Endothelial cell of umbilical vein (primary cell): Measurements from ENCODE around the gene GPRC5D.

Experiments used
- EZH2 ChIP-seq: IDR thresholded peaks from 2 replicates; pipeline ENCODE4 v1.6.1; 2012; ENCODE audit warnings: borderline replicate concordance, low read depth, mild to moderate bottlenecking, moderate library complexity, low read length, inconsistent platforms; ENCODE audit not compliant: severe bottlenecking
- FOS ChIP-seq: IDR thresholded peaks from 2 replicates; pipeline ENCODE4 v1.6.1; 2011; ENCODE audit warnings: mild to moderate bottlenecking, low read length, moderate library complexity, borderline replicate concordance; ENCODE audit not compliant: insufficient read depth
- GATA2 ChIP-seq: IDR thresholded peaks from 2 replicates; pipeline ENCODE4 v1.7.0; 2011; ENCODE audit warnings: low read depth, mild to moderate bottlenecking, moderate library complexity, mixed read lengths, low read length; ENCODE audit not compliant: insufficient read length, insufficient read depth
- JUN ChIP-seq: IDR thresholded peaks from 2 replicates; pipeline ENCODE4 v1.6.1; 2011; ENCODE audit warnings: borderline replicate concordance, low read depth; ENCODE audit not compliant: insufficient read length, insufficient read depth
- MYC ChIP-seq: IDR thresholded peaks from one replicate; pipeline ENCODE4 v1.6.1; 2011; ENCODE audit warnings: mild to moderate bottlenecking, low read depth, low read length
- POLR2A ChIP-seq: IDR thresholded peaks from 2 replicates; pipeline ENCODE4 v1.6.1; 2012; ENCODE audit warnings: low read depth, mild to moderate bottlenecking, control low read depth, low read length
- POLR2AphosphoS5 ChIP-seq: IDR thresholded peaks from 2 replicates; pipeline ENCODE4 v1.6.1; 2012; ENCODE audit warnings: low read depth, mild to moderate bottlenecking, control low read depth, low read length, moderate library complexity; ENCODE audit not compliant: insufficient read depth
- TF ChIP-seq, protein P1 (sequence below), 2 donors: IDR thresholded peaks; 1 replicate in 1 of 2; 2 replicates in 1 of 2; pipeline ENCODE4 v1.5.1; 2011; ENCODE audit warnings: low read length in 2 of 2, mild to moderate bottlenecking in 2 of 2, moderate library complexity in 2 of 2, control low read depth in 1 of 2, inconsistent platforms in 1 of 2, low read depth in 1 of 2; ENCODE audit not compliant: insufficient read depth in 1 of 2; ENCODE audit errors: extremely low read depth in 1 of 2

DNA sequence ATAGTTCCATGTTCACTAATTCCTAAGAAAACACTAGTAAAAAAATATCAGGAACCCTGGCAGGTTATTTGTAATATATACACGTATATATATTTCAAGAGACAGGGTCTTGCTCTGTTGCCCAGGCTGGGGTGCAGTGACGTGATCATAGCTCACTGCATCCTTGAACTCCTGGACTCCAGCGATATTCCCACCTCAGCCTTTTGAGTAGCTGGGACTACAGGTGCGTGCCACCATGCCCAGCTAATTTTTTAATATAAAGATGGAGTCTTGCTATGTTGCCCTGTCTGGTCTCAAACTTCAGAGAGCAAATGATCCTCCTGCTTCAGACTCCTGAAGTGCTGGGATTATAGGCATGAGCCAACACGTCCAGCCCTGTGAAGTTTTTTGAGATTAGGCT is 44.4 kb downstream of the GPRC5D start:
- TF ChIP-seq, protein P1, sequence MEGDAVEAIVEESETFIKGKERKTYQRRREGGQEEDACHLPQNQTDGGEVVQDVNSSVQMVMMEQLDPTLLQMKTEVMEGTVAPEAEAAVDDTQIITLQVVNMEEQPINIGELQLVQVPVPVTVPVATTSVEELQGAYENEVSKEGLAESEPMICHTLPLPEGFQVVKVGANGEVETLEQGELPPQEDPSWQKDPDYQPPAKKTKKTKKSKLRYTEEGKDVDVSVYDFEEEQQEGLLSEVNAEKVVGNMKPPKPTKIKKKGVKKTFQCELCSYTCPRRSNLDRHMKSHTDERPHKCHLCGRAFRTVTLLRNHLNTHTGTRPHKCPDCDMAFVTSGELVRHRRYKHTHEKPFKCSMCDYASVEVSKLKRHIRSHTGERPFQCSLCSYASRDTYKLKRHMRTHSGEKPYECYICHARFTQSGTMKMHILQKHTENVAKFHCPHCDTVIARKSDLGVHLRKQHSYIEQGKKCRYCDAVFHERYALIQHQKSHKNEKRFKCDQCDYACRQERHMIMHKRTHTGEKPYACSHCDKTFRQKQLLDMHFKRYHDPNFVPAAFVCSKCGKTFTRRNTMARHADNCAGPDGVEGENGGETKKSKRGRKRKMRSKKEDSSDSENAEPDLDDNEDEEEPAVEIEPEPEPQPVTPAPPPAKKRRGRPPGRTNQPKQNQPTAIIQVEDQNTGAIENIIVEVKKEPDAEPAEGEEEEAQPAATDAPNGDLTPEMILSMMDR (IDR thresholded peaks at IDR 0.05; ENCODE audit: extremely low read depth in 1 of 2, insufficient read depth in 1 of 2, low read depth in 1 of 2, low read length in 2 of 2), result no peak
- TF ChIP-seq POLR2AphosphoS5, result no peak
- no peak for TF ChIP-seq POLR2A
- TF ChIP-seq GATA2, result no peak
- TF ChIP-seq EZH2, result no peak
- TF ChIP-seq JUN, result no peak
- TF ChIP-seq FOS, result no peak
- TF ChIP-seq MYC, result no peak
